ENCODE data around the gene KCTD14.

DNA sequence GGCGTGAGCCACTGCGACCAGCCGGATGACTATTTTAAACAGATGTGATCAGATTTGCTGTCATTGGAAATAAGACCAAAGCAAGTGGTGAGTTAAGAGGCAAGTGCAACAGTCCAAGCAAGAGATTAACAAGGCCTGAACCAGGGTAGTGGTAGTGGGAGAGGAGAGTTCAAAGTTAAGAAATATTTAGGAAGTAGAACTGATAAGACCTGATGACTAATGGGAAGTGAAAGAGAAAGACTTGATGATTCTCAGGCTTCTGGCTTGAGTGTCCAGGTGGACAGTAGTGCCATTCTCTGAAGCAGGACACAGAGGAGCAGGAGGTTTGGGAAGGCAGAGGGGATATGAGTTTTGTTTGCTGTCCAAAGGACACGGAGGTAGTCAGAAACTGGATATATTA lies 49.4 kb upstream of the KCTD14 start:
- TF ChIP-seq CTCF (IDR thresholded peaks at IDR 0.05) (no peak), POLR2A (IDR thresholded peaks at IDR 0.05) (no peak)
